Prostate gland (tissue), 2 donors: ENCODE results near the gene FGGY.

Experiments
- POLR2AphosphoS5 ChIP-seq: sonication (generic); formaldehyde crosslinking; IDR thresholded peaks from one replicate; pipeline ENCODE4 v1.6.1; 2017; ENCODE audit warnings: antibody characterized with exemption
- TF ChIP-seq, protein P1 (sequence below), 4 experiments: fragments of 200-600 bp in 2 of 4; fragments of 450-650 bp in 2 of 4; sonication (generic) in 2 of 4; IDR thresholded peaks; 1 replicate in 3 of 4; 2 replicates in 1 of 4; pipeline ENCODE4 v1.5.1; 2016 to 2019; ENCODE audit warnings: antibody characterized with exemption in 4 of 4, mild to moderate bottlenecking in 2 of 4, moderate library complexity in 2 of 4

DNA sequence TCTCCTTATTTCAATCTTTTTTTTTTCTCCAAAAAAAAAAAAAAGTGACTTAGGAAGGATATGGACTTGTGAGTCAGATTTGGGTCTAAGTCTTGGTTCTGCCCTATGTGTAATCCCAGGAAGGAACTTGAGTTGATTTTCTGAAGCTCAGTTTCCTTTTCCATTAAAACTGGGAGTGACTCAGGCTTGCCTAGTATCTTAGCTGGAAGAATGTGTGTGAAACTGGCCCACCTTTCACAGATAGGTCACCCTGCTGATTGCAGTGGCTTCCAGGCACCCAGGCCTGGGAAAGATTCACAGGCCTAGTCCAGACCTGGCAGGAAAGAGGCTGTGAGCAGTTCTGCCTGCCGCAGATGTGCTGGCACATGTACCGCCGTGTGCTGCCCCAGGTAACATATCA, 299.5 kb downstream of the FGGY start:
- TF ChIP-seq, protein P1, sequence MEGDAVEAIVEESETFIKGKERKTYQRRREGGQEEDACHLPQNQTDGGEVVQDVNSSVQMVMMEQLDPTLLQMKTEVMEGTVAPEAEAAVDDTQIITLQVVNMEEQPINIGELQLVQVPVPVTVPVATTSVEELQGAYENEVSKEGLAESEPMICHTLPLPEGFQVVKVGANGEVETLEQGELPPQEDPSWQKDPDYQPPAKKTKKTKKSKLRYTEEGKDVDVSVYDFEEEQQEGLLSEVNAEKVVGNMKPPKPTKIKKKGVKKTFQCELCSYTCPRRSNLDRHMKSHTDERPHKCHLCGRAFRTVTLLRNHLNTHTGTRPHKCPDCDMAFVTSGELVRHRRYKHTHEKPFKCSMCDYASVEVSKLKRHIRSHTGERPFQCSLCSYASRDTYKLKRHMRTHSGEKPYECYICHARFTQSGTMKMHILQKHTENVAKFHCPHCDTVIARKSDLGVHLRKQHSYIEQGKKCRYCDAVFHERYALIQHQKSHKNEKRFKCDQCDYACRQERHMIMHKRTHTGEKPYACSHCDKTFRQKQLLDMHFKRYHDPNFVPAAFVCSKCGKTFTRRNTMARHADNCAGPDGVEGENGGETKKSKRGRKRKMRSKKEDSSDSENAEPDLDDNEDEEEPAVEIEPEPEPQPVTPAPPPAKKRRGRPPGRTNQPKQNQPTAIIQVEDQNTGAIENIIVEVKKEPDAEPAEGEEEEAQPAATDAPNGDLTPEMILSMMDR (IDR thresholded peaks at IDR 0.05): no peak
- no peak for TF ChIP-seq POLR2AphosphoS5
